Colonic mucosa (tissue), 4 donors: Measurements from ENCODE around the gene CRLF2. TPM values are rescaled to one million over a fixed set of nuclear protein-coding genes. Genes with fewer than 3 reads are reported as not detected.

Experiments used
- DNase-seq: peaks from one replicate; pipeline ENCODE4 v3.0.0-alpha.2; 2020
- H3K27ac ChIP-seq: fragments of 200-600 bp; one replicate; pipeline ENCODE4 v1.8.0; 2021
- H3K27me3 ChIP-seq: fragments of 200-600 bp; one replicate; pipeline ENCODE4 v1.8.0; 2021
- H3K36me3 ChIP-seq: fragments of 200-600 bp; one replicate; pipeline ENCODE4 v1.8.0; 2021
- H3K4me1 ChIP-seq: fragments of 200-600 bp; one replicate; pipeline ENCODE4 v1.8.0; 2021; ENCODE audit warnings: mild to moderate bottlenecking
- H3K4me3 ChIP-seq: fragments of 200-600 bp; one replicate; pipeline ENCODE4 v1.8.0; 2021
- H3K9ac ChIP-seq, 2 donors: one replicate each; pipeline ENCODE4 v1.7.0; 2013; ENCODE audit warnings: control low read depth in 2 of 2, low read depth in 2 of 2, low read length in 2 of 2
- H3K9me3 ChIP-seq: fragments of 200-600 bp; one replicate; pipeline ENCODE4 v1.8.0; 2021
- CTCF ChIP-seq: fragments of 200-600 bp; IDR thresholded peaks from one replicate; pipeline ENCODE4 v1.8.0; 2022; ENCODE audit warnings: antibody characterized with exemption, mild to moderate bottlenecking
- intact Hi-C: fragments of 100-400 bp; cut with DNase I; formaldehyde crosslinking; loops from one replicate; pipeline ENCODE4 v1.14.1; 2022
- total RNA-seq, 2 donors: library from RNA; stranded (reverse); fragmentation: NEBNext Ultra II Directional in 1 of 2; extraction: Animal tissue kit (Norgen Biotek cat#: 25700) in 1 of 2; gene quantifications; one replicate each; pipeline ENCODE4 v1.2.1, GENCODE V29; 2021
- donor health status: healthy.
- donor health status: DM: no; HTN: no; CAD: no.
- donor health status: DM: no; HTN: no; CAD: no.

CRLF2 gene
- total RNA-seq, 2 donors from 2014 or later, result 0.32 TPM; not detected in 1

- no peak for TF ChIP-seq CTCF
Observed at GRCh38 chrX:1222531-1223241, 10.2 kb upstream of the CRLF2 start.

GRCh38 chrX:1221296-1221845, 8.9 kb upstream of the CRLF2 start:
- no peaks in the 10 kb centered on the region for H3K9me3 ChIP-seq
- intact Hi-C loops, result no loop called here
- H3K27ac ChIP-seq, result no peak overlapping the region
- no peak overlapping the region for H3K4me3 ChIP-seq
- no peak for DNase-seq
- no peaks in the 10 kb centered on the region for H3K4me1 ChIP-seq
- no peaks in the 10 kb centered on the region for H3K36me3 ChIP-seq
- TF ChIP-seq CTCF, result no peak
- H3K9ac ChIP-seq, result no peak overlapping the region
- H3K27me3 ChIP-seq, result no peaks in the 10 kb centered on the region

More at GRCh38 chrX:1222531-1223241, 10.2 kb upstream of the CRLF2 start:
- Histone ChIP-seq H3K4me1 (no peaks in the 10 kb centered on the region), H3K27me3 (no peaks in the 10 kb centered on the region), H3K9ac (no peak overlapping the region), H3K4me3 (no peak overlapping the region), H3K9me3 (no peaks in the 10 kb centered on the region), H3K27ac (no peak overlapping the region), H3K36me3 (no peaks in the 10 kb centered on the region)
- DNase-seq, result no peak
- intact Hi-C loops, result no loop called here

GRCh38 chrX:1218286-1218685, 5.8 kb upstream of the CRLF2 start:
- H3K9me3 ChIP-seq, result no peaks in the 10 kb centered on the region
- no peak for TF ChIP-seq CTCF

GRCh38 chrX:1215123-1215823, 2.8 kb upstream of the CRLF2 start:
- intact Hi-C loops, result no loop called here
- no peak for DNase-seq

More at GRCh38 chrX:1218286-1218685, 5.8 kb upstream of the CRLF2 start:
- intact Hi-C loops, result no loop called here
- no peak overlapping the region for H3K9ac ChIP-seq
- H3K27ac ChIP-seq, result no peak overlapping the region
- DNase-seq, result no peak
- no peak overlapping the region for H3K4me3 ChIP-seq
- H3K4me1 ChIP-seq, result no peaks in the 10 kb centered on the region
- H3K27me3 ChIP-seq, result no peaks in the 10 kb centered on the region
- no peaks in the 10 kb centered on the region for H3K36me3 ChIP-seq

GRCh38 chrX:1213971-1214370, 1.5 kb upstream of the CRLF2 start:
- Histone ChIP-seq H3K36me3 (no peaks in the 10 kb centered on the region), H3K4me1 (no peaks in the 10 kb centered on the region), H3K9me3 (no peaks in the 10 kb centered on the region), H3K27ac (no peak overlapping the region), H3K9ac (no peak overlapping the region), H3K4me3 (no peak overlapping the region), H3K27me3 (no peaks in the 10 kb centered on the region)
- DNase-seq, result no peak
- TF ChIP-seq CTCF, result no peak
- intact Hi-C loops, result no loop called here

More at GRCh38 chrX:1215123-1215823, 2.8 kb upstream of the CRLF2 start:
- no peak overlapping the region for H3K4me3 ChIP-seq
- no peak overlapping the region for H3K27ac ChIP-seq
- H3K9ac ChIP-seq, result no peak overlapping the region
- no peaks in the 10 kb centered on the region for H3K9me3 ChIP-seq
- no peak for TF ChIP-seq CTCF
- no peaks in the 10 kb centered on the region for H3K27me3 ChIP-seq
- no peaks in the 10 kb centered on the region for H3K4me1 ChIP-seq
- no peaks in the 10 kb centered on the region for H3K36me3 ChIP-seq
